Central memory CD4-positive, alpha-beta T cell (primary cell): ENCODE data around the gene RALA.
"Not testable (repeated sequence)": the region's sequence is repeated elsewhere in the genome, so short reads cannot be mapped to it uniquely, and the experiment has no call there.

Experiments used
- DNase-seq: peaks from one replicate; pipeline ENCODE4 v3.0.0; 2022

The RALA gene

DNA sequence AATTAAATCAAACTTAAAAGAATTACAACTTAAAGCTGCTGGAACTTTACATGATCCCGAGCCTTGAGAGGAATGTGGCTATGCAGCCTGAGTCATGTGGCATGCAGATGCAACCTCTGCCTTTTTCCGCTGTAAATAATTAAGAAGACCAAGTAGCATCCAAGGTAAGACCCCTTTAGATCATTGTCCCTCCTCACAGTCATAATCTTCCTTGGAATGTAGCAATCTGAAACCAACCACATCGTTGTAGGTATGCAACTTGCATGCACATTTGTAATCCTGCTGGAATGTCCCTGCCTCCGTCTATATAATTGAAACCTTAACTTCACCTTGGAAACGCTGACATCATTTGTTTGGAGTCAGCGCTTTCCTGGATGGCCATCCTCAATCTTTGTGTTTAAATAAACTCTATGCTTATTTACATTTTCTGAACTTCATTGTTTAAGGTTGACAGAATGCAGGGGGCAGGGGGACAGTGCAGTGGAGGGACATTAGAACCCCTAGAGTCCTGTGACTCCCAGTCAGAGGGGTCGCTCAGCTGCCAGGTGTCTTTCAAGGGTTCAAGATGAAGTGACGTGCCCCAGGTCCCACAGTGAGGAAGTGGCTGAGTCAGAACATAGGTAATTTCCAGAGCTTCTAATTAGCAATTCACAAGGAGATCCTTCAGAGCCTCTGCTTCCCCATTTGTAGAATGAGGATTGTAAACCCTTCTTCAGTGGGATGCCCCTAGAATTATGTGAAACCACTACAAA, 110.7 kb downstream of the RALA start:
- no peak for DNase-seq

DNA sequence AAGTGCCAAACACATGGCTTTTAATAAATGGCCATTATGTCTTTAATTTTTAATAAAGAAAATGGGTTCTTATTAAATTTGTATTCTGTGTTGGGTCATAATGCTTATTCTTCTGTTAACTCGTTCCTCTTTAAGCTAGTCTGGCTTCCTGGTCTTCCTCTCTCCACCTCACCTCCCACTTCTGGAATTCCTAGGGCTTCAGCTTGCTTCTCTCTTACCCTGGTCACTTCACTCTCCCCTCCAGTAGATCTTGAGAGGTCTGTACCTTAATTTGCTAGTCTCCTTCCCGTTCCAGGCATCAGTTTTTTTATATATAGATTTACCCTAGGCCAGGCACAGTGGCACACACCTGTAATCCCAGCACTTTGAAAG, 111.2 kb downstream of the RALA start:
- DNase-seq = no peak

DNA sequence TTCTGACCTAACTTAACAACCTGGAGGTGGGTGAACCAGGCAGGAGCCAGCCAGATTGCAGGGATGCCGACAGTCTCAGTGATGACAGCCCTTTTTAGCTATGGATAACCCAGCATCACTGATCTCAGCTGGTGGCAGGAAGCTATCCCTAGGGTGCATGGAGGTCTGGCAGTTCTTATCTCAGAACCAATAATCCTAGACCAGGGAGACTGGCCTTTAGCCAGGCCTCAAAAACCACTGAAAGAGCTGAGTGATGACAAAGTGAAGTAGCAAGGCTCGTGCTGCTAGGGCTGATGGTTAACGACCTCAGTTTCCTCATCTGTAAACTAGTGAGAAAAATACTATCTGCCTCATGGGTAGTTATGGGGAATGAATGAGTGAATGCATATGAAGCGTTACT, 112.5 kb downstream of the RALA start:
- DNase-seq = no peak

DNA sequence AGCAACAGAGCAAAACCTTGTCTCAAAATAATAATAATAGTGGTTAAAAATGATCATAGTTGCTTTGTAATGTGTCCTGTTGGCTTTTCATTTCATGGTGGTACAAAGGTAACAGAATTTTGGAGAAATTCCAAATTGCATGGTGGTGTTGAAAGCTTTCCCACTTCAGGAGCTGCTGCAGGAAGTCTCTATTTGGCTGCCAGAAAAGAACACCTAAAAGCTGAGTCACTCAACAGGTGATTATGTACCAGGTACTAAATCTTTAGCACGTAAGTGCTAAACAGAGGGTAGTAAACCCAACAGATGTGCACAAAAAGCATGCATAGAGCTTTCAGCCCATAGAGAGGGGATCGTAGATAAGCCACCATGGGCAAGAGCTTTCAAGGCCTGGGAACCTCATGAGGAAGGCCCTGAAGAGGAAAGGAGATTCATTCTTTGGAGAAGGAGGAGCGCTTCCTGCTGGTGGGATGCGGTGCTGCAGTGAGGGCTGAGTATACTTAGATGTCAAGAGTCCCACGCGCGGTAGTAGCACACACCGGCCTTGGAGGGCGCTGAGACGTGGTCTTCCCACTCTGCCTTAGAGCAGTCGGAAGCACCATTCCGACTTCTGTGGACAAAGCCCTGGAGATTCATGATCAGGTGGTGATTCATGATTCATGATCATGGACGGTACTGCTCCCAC, 118.7 kb downstream of the RALA start:
- DNase-seq = peak; percentile 14

DNA sequence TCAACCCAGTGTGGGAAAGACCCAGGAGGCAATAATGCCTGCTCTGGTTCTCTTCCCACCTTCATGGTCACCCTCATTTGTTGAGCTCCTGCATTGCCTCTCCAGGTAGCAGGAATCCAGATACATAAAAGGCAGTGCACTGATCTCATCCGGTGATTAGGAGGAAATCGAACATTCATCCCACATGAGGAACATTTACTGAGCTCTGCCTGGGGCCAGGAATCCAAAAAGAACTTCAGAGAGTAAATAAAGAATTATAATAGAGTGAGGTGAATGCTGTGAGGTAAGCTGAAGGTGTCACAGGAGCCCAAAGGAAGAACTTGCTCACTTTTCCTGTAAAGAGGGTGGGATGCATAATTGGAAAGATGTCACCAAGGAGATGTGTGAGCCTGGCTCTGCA, 121.2 kb downstream of the RALA start:
- no peak for DNase-seq

DNA sequence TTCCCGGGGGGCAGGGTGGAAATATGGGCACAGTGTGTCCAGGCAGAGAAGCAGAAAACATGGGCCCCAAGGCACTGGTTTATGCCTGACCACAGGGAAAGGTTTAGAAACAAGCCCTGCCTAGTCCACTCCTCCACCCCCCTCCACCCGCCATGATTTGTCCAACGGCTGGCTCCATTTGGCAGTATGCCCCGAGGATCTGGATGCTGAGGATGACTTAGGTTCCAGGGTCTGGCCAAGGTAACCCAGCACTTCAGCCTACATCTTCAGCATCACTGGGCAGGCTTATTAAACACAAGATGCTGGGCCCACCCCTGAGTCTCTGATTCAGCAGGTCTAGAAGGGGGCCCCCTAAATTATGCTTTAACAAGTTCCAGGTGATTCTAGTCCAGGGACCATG, 121.9 kb downstream of the RALA start:
- no peak for DNase-seq

DNA sequence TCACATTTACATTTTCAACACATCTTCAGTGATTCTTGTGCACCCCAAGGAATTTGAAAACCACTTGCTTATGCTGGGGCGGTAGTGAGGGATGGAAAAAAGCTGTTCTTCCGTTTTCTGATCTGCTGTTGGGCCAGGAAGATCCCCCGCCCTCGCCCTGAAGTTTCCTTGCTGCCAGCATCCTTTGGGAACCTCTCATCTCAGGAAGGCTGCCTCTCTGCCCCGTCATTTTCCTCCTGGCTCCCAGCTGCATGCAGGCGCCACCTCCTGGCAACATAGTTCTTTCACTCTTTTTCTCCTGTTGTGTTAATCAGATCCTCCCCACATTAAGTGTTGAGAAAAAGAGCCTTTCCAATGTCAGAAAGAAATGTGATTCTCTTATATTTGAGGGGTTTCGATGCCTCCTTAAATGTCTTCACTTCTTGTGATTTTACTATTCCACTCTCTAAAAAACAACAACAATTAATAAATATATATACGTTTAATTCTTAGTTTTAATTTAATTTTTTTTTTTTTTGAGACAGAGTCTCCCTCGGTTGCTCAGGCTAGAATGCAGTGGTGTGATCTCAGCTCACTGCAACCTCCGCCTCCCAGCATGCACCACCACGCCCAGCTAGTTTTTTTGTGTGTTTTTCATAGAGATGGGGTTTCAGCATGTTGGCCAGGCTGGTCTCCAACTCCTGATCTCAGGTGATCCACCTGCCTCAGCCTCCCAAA, 122.9 kb downstream of the RALA start:
- peak; percentile 36 for DNase-seq

DNA sequence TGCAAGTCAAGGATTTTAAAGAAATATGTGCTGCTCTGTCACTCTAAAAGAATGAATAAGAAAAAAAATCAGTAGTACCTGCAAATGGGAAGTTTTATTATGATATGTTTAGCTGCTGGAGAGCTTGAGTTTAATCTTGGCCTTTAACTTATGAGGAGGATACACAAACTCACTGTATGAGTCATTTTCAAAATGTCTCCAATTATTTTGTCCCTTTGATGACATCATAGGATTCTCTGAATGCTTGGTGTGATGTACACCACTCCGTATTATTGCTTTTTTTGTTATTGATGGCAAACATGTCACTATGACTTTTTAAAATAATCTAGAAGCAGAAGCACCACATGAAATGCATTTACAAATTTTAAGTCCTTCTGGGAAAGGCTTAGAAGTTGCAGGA, 125.8 kb downstream of the RALA start:
- DNase-seq = no peak

DNA sequence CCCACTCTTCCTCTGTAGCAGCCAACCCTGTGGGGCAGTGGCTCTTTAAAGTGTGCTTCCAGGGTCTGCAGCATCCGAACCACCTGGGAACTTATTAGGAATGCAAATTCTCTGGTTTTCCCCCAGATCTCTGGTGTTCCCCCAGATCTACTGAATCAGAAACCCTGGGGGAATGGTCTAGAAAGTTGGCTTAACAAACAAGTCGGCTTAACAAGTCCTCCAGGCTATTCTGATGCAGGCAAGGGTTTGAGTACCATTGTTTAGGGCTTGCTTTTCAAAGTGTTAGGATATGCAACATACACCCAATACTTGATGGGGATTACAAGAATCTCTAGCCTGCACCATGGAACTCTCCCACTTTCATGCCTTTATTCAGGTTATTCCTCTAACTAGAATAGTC, 126.3 kb downstream of the RALA start:
- no peak for DNase-seq

DNA sequence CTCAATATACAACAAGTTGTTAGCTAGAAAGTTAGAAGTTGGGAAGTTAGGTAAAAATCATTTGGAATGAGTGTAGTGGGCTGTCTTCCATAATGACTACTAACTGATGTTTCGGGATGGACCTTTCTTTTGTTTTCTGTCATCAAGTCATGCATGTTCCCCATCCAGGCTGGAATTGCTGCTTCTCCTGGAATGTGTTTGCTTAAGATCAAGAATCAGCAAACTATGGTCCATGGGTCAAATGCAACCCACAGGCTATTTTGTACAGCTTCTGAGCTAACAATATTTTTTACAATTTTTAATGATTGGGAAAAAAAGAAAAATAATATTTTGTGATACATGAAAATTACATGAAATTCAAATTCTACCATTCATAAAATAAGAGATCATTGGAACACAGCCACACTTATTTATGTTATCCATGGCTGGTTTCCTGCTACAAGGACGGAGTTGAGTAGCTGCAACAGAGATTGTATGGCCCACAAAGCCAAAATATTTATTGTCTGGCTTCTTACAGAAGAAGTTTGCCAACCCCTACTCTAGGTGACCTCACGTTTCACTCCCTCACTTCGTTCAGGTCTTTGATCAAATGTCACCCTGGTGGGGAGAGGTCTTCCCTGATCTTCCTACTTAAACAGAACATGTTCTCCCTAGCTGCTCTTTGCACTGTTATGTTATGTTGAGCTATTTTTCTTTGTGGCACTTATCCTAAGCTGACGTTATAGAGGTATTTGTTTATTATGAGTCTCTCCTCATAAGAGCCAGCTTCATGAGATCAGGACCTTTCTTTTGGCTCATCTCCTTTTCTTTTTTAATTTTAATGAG, 127.1 kb downstream of the RALA start:
- no peak for DNase-seq

DNA sequence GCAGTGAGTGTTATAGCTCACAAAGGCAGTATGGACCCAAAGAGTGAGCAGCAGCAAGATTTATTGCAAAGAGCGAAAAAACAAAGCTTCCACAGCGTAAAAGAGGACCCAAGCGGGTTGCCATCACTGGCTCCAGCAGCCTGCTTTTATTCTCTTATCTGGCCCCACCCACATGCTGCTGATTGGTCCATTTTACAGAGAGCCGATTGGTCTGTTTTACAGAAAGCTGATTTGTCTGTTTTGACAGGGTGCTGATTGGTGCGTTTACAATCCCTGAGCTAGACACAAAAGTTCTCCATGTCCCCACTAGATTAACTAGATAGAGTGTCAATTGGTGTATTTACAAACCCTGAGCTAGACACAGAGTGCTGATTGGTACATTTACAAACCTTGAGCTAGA, 129.9 kb downstream of the RALA start:
- DNase-seq = not testable (repeated sequence)

DNA sequence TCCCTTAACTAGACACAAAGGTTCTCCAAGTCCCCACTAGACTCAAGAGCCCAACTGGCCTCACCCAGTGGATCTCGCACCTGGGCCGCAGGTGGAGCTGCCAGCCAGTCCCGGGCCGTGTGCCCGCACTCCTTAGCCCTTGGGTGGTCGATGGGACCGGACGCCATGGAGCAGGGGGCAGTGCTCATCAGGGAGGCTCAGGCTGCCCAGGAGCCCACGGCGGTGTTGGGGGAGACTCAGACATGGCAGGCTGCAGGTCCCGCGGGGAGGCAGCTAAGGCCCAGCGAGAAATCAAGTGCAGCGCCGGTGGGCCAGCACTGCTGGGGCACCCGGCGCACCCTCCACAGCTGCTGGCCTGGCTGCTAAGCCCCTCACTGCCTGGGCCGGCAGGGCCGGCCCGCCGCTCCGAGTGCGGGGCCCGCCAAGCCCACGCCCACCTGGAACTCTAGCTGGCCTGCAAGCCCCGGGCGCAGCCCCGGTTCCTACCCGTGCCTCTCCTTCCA, 130.5 kb downstream of the RALA start:
- no peak for DNase-seq

DNA sequence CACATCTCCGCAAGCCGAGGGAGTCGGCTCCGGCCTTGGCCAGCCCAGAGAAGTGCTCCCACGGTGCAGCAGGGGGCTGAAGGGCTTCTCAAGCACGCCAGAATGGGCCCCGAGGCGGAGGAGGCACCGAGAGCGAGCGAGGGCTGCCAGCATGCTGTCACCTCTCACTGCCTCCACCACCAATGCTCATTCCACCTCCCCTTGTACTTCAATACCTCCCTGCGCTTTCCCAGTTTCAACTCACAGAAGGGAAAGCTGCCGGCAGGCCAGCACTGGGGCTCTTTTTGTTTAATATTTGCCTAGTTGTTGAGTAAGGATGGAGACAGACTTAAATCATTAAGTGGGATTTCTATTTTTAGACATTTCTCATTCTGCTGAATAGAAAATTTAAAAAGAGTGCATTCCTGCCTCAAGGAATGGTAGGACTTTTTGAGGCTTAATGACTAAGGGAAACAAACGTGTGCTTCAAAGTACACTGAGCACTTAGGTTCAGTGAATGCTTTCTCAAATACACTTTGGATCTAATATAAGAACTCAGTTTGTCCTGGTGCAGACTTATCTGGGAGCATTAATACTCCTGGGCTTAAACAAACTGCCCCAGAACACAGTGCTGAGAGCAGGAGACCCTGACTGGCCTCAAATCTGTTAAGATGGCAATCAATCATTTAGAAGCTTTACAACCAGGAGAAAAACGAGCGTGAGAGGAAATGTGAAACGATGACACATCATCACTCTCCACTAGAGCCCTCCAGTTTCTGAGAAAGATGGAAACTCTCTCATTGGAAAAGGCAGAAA, 131.2 kb downstream of the RALA start:
- no peak for DNase-seq

DNA sequence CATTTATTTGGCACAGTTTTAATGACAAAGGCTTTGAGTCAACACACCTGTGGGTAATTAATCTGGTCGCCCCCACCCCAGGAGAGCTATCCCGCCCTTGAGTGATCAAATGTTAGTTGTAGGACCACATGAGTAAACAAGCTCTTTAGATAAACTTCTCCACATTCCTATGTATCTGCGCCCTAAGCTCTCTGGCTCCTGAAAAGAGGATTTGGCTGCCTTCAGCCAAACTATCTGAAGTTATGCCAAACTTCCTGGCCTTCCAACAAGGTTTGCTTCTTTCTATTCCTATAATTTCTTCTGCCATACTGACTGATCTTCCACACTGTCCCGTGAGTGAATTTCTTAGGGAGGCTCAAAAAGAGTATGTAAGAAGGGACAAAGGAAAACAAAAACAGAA, 134.2 kb downstream of the RALA start:
- DNase-seq = no peak
